Esophagus muscularis mucosa (tissue), 4 donors: ENCODE measurements around the gene DCDC2.

Experiments
- CTCF ChIP-seq, 3 experiments: fragments of 200-600 bp in 2 of 3; fragments of 450-650 bp in 1 of 3; sonication (generic) in 2 of 3; IDR thresholded peaks; one replicate each; pipeline ENCODE4 v1.5.1; 2017 to 2019; ENCODE audit warnings: antibody characterized with exemption in 3 of 3, mild to moderate bottlenecking in 2 of 3, moderate library complexity in 1 of 3
- EP300 ChIP-seq: sonication (generic); formaldehyde crosslinking; IDR thresholded peaks from one replicate; pipeline ENCODE4 v1.6.1; 2017; ENCODE audit warnings: antibody characterized with exemption
- POLR2A ChIP-seq: fragments of 450-650 bp; IDR thresholded peaks from one replicate; pipeline ENCODE4 v1.6.1; 2017; ENCODE audit warnings: antibody characterized with exemption, moderate library complexity, mild to moderate bottlenecking, low read depth
- POLR2AphosphoS5 ChIP-seq, 2 donors: sonication (generic); formaldehyde crosslinking; IDR thresholded peaks; one replicate each; pipeline ENCODE4 v1.6.1; 2017; ENCODE audit warnings: antibody characterized with exemption in 2 of 2

- no peak for TF ChIP-seq CTCF (IDR thresholded peaks at IDR 0.05)
- TF ChIP-seq POLR2AphosphoS5 (IDR thresholded peaks at IDR 0.05), result no peak
- TF ChIP-seq POLR2A, result no peak
- no peak for TF ChIP-seq EP300
Observed at GRCh38 chr6:24255676-24256075, 102.2 kb downstream of the DCDC2 start.
